TTC549 (cell line): Measurements from ENCODE around the gene RFXAP.

ENCODE experiments used
- FAIRE-seq: peaks from 2 replicates; lab custom pipeline; 2012; peaks lifted over from hg19 to GRCh38; lab: Jason Lieb, UNC

RFXAP gene

DNA sequence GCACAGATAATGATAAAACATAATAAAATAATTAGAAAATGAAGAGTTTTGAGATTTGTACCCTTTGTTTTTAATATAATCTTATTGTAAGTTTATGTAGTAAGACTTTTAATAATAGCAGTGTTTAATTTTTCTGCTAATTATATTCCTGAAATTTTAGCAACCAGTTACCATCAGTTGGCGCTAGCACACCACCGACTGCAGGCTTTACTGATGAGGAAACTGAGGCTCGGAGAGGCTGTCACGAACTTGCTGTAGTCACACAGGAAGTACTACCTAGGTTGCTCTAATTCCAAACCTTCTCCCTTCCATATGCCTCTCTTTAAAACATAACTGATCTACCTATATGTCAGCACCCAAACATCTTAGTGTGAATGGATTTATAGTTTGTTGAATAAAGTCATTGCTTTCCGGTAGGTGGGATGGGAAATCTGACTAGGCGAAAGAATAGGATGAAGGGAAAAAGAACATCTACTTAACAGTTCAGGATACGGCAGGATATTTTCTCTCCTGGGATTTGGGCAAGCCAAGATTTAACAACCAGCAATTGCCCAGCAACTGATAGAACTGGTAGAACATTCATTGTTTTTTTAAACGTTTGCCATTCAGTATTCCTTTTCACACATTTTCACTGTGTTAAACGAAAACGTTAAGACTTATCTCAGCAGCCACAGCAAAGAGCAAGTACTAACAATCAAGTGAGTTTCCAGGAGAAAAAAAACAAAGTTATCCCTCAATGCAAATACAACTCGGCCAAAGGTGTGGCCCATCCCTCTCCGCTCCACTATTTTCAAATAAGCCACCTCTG is 822 bp upstream of the RFXAP start:
- FAIRE-seq: no peak

DNA sequence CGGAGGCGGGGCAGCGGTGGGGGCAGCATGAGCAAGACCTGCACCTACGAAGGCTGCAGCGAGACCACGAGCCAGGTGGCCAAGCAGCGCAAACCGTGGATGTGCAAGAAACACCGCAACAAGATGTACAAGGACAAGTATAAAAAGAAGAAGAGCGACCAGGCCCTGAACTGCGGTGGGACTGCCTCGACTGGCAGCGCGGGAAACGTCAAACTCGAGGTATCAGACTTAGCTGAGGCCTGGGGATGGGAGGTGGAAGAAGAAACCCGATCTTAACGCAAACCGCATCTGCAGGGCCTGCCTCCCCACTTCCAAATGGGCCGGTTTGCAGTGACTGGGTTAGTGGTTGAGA is 693 bp downstream of the RFXAP start:
- no peak for FAIRE-seq

DNA sequence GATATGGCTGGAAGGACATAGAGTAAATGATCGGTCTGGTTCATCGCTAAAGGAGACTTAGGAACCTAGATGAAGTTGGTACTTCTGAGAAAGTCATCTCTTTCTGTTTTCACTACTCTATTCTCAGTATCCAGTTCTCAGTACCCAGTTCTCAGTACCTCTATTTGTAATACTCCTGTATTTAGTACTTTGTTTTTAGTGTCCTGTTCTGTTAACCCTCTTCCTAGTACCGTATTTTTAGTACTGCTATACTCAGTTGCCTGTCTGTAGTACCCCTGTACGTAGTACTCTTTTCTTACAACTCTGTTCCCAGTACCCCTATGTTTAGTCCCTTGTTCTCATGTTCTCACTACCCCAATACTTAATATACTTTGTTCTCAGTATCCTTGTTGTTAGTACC is 1.2 kb downstream of the RFXAP start:
- FAIRE-seq: no peak

DNA sequence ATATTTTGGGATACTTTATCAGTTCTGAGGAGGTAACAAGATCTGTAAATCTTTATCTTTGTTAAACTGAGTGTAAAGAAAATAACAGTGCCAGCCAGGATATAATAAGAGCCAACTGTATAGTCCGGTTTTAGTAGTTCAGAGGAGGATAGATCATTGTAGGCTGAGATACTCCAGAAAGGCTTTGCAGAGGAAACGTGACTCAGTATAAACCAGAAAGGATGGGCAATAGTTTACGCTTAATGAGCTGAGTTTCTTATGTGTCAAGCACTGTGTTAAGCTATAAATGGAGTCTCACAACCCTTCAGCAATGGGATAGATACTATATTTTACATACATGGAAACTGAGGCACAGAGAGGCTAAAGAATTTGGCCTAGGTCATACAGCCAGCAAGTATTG is 3.8 kb downstream of the RFXAP start:
- no peak for FAIRE-seq

DNA sequence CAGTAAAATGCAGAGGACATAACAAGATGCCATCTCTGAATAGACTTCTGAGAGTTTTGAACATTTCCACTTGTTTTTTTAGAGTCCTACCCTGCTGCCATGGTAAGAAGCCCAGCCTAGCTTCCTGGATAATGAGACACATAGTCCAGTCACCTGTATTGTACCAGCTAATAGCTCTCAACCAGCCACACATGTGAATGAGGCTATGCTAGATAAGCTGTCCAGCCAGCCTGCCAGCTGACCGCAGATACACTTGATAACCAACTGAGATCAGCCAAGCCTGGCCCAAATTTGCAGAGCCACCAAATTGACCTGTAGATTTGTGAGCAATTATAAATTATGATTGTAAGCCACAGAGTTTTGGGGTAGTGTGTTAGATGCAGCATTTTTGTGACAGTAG is 10.7 kb downstream of the RFXAP start:
- no peak for FAIRE-seq

DNA sequence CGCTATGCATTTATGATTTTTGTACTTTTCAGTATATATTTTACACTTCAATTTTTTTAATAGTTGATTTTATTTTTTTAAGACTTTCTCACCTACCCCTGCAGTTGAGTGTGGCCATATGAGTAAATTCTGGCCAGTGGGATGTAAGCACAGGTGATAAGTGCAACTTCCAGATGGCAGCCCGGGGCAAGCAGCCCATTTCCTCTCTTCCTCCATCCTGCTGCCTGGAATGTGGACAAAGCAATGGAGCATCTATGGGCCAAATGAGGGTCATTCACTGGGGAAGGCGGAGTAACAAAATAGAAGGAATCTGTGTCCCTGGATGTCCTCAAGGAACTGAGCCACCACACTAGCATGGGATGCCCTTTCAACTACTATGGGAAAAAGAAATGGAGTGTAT is 12.3 kb downstream of the RFXAP start:
- no peak for FAIRE-seq

DNA sequence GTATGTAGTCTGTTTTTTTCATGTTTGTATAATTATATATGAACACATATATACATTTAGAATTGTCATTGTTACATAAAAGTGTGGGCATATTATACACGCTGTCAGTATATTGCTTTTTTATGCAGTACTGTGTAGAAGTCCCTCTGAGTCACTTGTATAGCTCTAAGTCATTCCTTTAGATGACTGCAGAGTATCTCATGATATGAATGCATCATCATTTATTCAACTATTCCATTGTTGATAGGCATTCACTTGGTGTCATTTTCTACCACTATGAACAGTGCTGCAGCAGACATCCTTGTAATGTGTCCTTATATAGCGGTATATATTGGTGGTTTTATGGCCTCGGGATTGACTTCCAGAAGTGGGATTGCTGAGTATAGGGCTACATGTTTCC is 15.3 kb downstream of the RFXAP start:
- no peak for FAIRE-seq

DNA sequence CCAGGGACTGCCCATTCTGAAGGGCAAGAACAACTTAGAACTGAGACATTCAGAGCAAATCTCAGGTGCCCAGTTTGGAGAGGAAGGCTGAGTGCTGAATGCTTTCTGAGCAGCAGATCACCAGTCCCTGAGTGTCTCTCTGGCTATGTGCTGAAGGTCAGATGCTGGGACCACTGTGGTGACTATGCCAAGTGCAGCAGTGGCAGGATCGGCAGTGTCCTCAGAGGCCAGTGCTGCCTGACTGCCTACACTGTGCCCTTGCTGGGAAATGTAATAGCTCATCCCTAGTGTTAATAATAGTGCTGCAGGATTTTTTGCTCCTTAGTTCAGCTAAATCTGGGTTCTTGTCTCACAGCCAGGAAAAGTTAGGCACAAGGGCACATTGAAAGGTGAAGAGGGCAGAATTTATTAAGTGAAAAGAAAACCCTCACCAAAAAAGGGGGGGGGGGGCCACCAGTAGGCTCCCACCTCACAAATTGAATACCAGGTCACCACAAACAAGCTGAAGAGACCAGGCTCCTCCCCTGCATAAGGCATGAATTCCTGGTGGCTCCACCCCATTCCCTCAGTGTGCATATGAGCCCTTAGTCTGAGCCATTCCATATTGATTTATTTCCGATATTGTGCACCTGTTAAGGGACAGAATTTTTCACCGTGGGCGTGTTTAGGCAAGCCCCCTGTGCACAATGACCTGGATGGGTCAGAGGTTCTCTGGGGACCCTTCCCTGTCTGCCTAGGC is 18.5 kb downstream of the RFXAP start:
- no peak for FAIRE-seq

DNA sequence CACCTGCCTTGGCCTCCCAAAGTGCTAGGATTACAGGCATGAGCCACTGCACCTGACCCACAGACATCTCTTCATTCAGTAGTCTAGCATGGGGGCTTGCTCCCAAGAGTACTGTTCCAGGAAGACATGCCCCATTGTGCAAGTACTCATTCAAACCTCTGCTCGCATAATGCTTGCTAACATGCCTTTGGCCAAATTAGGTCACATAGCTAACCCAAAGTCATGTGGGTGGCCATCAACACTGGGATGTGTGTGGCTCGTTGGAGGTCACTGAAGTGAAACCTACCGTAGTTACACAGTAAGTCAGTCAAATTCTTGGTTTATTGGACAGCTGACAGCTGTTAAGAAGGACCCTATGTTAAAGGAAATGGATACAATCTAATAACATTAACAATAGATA is 20.3 kb downstream of the RFXAP start:
- FAIRE-seq: no peak

DNA sequence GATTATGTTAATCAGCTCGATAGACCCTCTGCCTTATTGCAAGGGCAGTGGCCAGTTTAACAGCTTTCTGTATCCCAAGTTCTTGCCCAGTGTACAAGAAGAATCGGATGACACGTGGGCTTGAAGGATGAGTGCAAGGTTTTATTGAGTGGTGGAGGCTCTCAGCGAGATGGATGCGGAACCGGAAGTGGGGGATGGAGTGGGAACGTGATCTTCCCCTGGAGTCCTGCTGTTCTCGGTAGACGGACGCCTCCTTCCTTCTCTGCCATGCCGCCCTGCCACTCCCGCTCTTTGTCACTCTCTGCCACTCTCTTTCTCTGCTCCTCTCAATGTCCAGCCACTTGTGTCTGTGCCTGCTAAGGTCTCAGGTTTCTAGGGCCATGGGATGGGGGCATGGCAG is 21.0 kb downstream of the RFXAP start:
- FAIRE-seq: no peak

DNA sequence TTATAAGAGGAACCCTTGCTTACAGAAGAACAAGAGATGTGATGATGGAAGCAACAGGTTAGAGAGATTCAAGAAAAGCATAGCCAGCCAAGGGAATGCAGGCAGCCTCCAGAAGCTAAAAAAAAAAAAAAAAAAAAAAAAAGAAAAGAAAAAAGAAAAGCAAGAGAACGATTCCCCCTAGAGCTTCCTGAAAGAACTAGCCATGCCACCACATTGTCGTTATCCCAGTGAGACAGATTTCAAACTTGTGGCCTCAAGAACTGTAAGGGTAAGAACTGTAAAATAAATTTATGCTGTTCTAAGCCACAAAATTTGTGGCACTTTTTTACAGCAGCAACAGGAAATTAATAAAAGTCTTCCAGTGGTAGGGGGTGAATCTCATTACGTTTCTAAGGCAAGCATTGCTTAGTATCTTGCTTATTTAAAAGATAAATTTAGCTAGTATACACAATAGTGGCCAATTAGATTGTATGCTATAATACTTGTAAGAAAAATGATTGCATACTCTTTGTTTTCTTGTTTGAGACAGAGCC is 21.8 kb downstream of the RFXAP start:
- FAIRE-seq: no peak

DNA sequence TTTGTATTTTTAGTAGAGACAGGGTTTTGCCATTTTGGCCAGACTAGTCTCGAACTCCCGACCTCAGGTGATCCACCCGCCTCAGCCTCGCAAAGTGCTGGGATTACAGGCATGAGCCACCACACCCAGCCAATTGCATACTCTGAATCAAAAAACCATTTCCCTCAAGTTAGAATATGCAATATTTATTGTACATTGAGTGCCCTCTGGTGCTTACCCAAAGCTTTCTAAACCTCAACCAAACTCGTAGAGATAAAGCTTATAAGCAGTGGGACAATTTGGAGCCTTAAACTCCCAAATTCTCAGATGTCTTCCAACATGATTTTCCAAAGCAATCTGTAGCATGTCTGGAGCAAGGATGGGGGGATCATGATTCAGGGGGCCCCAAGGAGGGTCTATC is 22.4 kb downstream of the RFXAP start:
- FAIRE-seq: no peak

DNA sequence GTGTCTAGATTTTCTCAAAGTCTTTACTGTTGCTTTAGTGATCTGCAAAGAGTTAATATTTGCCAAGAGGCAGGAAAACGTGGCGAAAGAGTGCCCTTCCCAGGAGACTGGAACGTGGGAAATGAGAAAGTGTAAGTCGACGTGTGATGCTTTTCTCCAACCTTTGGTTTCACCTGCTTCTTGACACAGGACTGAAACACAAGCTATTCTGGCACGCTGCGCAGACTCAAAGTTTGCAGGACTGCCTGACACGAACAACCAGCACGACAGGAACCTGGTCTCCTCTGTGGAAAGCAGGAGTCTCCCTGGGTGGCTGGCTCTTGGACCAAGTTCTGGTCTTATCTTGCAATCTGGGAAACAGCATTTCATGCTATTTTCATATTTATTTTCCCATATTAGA is 28.6 kb downstream of the RFXAP start:
- FAIRE-seq: no peak

DNA sequence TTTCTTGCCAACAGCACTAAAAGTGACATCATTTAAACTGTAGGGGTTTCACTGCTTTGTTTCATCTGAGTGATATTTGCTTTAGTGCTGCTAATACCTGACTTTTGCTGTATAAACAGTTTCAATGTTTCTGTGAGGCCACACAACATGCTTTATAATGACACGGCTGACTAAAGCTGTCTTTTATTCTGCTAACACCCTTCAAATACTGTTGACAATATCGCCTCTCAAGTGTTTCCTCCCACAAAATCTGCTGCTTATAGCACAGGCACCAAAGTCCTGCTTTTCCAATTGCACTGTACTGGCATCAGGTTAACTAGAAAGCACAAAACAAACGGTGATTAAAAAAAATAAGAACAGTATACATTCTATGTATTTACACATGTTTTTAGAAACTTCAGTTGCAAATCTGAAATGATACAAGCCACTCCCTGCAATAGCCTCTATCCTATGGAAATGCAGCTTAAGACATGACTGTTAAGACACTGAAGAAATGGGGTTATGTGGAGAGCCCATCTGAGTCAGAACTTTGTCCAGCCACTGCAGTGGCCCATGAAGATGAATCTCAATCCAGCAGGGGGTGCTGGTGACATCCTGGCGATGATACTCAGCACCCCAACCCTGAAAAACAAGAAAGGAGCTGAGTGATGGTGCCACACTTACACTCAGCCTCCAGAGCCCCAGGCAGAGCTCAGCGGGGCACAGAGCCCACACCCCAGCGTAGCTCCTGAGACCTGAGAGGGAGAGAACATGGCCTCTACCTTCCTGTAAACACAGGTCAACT is 29.4 kb downstream of the RFXAP start:
- no peak for FAIRE-seq

DNA sequence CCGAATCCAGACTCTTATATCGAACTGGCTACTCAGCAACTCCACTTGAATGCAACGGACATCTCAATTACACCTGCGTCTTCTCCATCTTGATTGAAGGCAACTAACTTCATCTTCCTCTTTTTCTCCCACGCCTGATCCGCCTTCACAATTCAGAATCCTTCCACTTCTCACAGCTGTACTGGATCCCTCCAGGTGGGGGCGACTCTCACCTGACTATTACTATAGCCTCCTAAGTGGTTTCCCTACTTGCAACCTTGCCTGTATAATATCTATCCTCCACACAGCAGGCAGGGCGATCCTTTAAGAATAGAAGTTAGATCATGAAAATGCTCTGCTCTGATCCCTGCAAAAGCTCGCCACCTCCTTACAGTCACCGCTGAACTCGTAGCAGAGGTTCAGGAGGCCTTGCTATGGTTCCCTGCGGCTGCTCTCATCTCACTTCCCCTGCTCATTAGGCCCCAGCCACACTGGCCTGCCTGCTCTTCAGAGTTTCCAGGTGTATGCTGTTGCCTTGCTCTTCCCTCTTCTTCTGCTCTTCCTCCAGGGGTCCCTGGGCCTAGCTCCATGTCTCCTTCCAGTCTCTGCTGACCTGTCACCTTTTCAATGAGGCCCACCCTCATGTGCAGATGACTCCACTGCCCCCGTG is 31.9 kb downstream of the RFXAP start:
- FAIRE-seq: no peak

DNA sequence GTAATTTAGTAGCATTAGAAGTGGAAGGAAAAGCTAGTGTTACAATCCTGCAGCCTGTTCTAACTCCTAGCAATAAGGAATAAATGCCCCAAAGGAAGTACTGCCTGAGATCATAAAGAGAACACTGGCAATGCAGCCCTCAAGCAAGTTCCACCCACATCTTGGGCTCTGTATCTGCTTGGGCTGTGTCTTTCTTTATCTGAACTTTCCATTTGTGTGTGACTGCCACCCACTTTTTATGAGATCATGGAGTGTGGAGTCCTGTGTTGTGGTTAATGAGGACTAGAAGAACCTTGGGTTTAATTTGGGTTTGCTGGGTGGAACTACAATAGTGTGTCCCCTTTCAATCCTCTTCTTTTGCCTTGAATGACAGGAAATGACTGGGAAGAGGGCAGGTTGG is 38.2 kb downstream of the RFXAP start:
- FAIRE-seq: no peak

DNA sequence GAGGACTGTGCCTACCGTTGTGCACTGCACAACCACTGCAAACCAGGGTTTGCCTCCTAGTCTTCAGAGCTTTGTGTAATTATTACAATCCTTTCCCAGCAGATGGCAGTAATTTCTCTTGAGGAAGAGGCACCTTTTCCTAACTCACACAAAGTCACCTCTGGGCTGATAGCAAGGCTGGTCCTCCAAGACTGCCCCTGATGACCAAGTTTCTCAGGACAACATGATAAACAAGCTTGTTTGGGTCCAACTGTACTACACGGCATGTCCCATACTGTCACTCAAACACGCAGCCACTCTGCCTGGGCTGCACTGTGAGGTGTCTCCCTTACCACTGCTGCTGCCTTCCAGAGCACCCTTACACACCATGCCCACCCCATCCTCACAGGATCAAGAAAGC is 39.3 kb downstream of the RFXAP start:
- FAIRE-seq: peak; percentile 55

DNA sequence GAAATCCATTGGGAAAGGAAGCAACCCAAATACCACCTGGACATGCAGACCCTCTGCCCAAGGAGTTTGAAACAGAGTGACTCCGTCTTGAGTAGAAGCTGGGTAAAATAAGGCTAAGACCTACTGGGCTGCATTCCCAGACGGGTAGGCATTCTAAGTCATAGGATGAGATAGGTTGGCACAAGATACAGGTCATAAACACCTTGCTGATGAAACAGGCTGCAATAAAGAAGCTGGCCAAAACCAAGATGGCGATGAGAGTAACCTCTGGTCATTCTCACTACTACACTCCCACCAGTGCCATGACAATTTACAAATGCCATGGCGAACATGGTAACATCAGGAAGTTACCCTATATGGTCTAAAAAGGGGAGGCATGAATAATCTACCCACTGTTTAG is 40.2 kb downstream of the RFXAP start:
- no peak for FAIRE-seq

DNA sequence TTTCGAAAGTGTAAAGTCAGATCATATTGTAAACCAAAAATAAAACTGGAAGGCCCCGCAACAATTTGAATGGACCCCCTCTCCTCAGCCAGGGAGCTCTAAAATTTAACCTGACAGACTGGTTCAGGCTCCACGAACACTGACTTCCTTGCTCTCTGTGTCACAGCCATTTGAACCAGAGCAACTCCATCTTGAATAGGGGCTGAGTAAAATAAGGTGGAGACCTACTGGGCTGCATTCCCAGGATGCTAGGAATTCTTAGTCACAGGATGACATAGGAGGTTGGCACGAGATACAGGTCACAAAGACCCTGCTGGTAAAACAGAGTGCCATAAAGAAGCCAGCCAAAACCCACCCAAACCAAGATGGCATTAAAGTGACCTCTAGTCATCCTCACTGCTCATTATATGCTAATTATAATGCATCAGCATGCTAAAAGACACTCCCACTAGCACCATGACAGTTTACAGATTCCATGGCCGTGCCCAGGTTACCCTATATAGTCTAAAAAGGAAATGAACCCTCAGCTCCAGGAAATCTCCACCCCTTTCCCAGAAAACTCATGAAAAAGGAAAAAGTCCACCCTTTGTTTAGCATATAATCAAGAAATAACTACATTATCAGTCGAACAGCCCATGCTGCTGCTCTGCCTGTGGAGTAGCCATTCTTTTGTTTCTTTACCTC is 43.1 kb downstream of the RFXAP start:
- no peak for FAIRE-seq

DNA sequence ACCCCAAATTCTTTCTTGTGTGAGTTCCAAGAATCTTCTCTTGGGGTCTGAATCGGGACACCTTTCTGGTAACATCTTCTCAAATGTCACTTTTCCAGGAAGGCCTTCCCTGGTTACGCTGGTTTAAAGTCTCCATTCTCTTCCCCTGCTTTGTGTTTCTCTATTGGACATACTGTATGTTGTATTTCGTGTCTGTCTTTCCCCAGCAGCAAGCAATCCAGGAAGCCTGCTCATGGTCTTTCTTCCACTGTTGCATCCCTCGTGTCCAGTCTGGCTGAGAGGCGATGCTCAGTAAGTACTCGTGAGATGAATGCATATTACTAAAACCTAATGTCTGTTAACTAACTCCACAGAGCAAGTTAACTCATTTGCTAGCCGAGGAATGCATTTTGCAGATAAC is 43.7 kb downstream of the RFXAP start:
- FAIRE-seq: no peak

DNA sequence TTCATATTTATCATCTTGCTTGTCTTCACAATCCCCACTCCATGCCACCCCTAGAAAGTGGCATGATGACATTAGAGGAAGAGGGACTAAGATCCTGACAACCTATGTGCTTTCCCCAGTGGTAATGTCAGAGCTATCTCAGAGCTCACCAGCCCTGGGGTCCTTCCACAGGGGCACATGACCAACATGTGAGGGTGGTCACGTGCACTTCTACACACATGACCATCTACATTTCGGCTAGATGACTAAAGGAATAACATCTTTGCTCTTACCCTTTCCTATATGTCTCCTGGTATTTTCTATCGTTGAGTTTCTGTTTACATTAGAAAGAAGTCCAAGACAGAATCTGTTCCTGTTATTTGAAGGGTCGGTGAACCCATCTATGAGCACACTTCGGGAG is 46.2 kb downstream of the RFXAP start:
- no peak for FAIRE-seq

DNA sequence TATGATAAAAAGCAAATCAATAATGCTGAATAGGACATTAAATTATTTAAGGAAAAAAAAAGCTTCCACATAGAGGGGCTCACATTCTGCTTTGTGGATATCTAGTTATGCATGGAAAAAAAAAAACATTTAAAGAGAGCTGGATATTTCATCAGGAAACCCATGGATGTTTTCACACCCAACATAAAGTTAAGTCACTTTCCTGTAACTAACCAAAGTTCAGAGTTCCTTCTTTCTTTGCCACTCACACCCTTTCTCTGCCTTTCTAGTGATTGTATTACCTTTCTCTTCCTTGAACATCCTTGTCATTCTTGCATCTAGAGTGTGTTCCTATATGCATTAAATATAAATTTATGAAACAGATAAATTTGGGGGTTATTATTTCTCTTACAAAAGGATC is 47.2 kb downstream of the RFXAP start:
- FAIRE-seq: no peak
